GM20000 (cell line): ENCODE data around the gene TNFRSF1B.

Experiments
- DNase-seq: peaks from one replicate; pipeline ENCODE4 v3.0.0; 2012; ENCODE audit warnings: low spot score
- CTCF ChIP-seq: IDR thresholded peaks from 2 replicates; pipeline ENCODE4 v1.5.1; 2012; ENCODE audit warnings: mild to moderate bottlenecking, control low read depth; ENCODE audit errors: extremely low read depth, missing control alignments

TNFRSF1B gene

GRCh38 chr1:12204754-12205658 lies 38.2 kb downstream of the TNFRSF1B start:
- peak; percentile 12 for DNase-seq
- no peak for TF ChIP-seq CTCF

GRCh38 chr1:12206238-12206637 lies 39.4 kb downstream of the TNFRSF1B start:
- TF ChIP-seq CTCF = no peak

DNA sequence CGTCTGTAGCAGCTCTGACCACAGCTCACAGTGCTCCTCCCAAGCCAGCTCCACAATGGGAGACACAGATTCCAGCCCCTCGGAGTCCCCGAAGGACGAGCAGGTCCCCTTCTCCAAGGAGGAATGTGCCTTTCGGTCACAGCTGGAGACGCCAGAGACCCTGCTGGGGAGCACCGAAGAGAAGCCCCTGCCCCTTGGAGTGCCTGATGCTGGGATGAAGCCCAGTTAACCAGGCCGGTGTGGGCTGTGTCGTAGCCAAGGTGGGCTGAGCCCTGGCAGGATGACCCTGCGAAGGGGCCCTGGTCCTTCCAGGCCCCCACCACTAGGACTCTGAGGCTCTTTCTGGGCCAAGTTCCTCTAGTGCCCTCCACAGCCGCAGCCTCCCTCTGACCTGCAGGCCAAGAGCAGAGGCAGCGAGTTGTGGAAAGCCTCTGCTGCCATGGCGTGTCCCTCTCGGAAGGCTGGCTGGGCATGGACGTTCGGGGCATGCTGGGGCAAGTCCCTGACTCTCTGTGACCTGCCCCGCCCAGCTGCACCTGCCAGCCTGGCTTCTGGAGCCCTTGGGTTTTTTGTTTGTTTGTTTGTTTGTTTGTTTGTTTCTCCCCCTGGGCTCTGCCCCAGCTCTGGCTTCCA lies 40.1 kb downstream of the TNFRSF1B start:
- DNase-seq = no peak
- no peak for TF ChIP-seq CTCF

More at GRCh38 chr1:12206238-12206637, 39.4 kb downstream of the TNFRSF1B start:
- DNase-seq = no peak

DNA sequence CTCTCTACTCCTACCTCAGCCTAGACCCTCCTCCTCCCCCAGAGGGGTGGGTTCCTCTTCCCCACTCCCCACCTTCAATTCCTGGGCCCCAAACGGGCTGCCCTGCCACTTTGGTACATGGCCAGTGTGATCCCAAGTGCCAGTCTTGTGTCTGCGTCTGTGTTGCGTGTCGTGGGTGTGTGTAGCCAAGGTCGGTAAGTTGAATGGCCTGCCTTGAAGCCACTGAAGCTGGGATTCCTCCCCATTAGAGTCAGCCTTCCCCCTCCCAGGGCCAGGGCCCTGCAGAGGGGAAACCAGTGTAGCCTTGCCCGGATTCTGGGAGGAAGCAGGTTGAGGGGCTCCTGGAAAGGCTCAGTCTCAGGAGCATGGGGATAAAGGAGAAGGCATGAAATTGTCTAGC lies 41.5 kb downstream of the TNFRSF1B start:
- DNase-seq = no peak
- no peak for TF ChIP-seq CTCF

GRCh38 chr1:12208764-12209494 lies 42.1 kb downstream of the TNFRSF1B start:
- DNase-seq = peak; percentile 81
- peak; percentile 86 for TF ChIP-seq CTCF

GRCh38 chr1:12209495-12209832 lies 42.7 kb downstream of the TNFRSF1B start:
- no peak for DNase-seq
- no peak for TF ChIP-seq CTCF
